GM18517 (cell line): ENCODE results near the gene RGS9.
"Not testable (repeated sequence)": the region's sequence is repeated elsewhere in the genome, so short reads cannot be mapped to it uniquely, and the experiment has no call there.

ENCODE experiments used
- ATAC-seq: cut with Tn5 transposase; IDR thresholded peaks from one replicate; pipeline ENCODE4 v1.9.1; 2021; ENCODE audit warnings: mild to moderate bottlenecking, moderate library complexity; ENCODE audit not compliant: unreplicated experiment

The RGS9 gene

DNA sequence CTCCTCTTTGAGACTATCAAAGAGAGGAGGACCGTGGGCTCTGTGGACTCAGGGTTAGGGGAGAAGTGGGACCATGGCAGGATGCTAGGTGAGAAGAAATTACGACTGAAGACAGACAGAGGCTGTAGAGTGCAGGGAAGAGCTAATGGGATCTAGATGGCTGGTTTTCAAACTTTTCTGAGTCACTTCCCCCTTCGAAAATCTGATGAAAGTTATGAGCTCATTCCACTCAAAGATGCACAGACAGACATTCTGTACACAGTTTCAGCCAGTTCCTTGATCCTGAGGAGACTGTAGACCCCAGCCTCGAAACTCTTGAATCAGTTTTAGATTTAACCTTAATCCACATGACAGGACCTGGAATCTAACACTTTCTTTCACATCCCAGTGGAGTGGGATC, 40.7 kb downstream of the RGS9 start:
- ATAC-seq = no peak

DNA sequence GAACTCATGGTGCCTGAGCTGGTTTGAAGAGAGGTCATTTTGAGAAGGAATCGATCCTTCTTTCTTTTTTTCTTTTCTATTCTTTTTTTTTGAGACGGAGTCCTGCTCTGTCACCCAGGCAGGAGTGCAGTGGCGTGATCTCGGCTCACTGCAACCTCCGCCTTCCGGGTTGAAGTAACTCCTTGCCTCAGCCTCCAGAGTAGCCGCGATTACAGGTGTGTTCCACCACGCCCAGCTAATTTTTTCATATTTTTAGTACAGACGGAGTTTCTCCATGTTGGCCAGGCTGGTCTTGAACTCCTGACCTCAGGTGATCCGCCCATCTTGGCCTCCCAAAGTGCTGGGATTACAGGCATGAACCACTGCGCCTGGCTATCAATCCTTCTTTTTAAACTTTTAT, 43.1 kb downstream of the RGS9 start:
- ATAC-seq = not testable (repeated sequence)

DNA sequence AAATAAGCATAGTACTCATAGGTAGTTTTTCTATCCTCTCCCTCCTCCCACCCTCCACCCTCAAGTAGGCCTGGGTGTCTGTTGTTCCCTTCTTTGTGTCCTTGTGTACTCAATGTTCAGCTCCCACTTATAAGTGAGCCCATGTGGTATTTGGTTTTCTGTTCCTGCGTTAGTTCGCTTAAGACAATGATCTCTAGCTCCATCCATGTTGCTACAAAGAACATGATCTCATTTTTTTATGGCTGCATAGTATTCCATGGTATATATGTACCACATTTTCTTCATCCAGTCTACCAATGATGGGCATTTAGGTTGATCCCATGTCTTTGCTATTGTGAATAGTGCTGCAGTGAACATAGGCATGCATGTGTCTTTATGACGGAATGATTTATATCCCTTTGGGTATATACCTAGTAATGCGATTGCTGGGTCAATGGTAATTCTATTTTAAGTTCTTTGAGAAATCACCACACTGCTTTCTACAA, 43.6 kb downstream of the RGS9 start:
- not testable (repeated sequence) for ATAC-seq

DNA sequence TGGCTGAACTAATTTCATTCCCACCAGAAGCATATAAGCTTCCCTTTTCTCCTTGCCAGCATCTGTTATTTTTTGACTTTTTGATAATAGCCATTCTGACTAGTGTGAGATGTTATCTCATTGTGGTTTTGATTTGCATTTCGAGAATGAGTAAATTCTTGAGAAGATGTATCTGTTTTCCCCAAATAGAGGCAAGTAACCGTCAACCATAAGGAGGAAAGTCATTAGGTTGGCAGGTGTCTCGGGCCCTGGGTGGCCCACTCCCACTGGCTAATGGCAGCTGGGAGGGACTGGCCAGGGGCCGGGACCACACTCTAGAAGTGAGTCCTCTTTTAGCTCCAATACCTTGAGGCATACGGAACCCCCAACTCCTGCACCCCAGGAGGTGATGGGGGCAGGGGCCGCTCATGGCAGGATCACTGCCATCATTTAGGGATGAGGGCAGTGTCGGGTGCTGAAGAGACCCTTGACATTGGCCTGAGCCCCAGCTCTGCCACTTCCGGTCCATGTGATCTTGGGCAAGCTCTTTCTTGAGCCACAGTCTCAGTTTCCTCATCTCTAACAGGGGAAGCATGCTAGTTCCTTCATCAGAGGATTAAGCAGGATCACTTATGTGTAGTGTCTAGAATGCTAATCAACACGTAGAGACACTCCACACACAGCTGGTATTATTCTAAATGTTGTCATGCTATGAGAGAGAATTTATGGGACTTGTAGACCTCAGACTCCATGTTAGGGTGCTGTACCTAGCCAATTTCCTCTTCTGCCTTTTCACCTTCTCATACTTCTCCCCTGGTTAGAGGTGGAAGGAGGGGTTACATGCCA, 44.3 kb downstream of the RGS9 start:
- peak; percentile 66 for ATAC-seq

DNA sequence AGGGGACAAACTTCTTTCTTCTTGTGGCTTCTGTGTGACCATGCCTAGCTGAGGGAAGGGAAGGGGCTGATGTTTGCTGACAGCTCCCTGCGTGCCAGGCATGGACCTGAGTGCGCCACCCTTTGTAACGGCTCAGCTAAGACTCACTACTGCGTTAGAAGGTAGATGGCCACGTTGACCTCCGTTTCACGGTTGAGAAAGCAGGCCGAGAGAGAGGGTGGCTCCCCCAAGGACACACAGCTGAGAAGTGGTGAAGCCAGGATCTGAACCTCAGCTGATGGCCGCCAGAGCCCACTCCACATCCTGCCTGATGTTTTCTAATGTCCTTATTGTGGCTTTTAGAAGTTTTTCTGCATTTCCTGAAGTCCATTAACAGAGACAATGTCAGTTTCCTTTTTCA, 45.1 kb downstream of the RGS9 start:
- peak; percentile 31 for ATAC-seq

DNA sequence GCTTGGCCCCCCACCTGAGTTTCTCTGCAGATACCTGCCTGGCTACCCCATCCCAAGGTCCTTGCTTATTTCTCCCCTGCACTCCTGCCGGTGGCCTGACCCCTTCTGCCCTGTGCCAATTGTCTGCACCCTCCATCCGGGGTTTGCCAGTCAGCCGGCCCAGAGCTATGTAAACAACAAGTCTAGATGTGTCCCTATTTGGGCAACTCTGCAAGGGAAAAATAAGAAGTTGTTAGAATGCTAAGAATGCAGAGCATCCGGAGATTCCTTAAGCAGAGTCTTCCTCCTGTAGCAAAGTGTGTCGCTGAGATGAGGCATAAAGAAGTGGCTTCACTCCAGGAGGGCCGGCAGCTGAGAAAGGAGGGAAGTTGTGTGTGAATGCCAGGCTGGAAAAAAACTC, 46.6 kb downstream of the RGS9 start:
- ATAC-seq = no peak

DNA sequence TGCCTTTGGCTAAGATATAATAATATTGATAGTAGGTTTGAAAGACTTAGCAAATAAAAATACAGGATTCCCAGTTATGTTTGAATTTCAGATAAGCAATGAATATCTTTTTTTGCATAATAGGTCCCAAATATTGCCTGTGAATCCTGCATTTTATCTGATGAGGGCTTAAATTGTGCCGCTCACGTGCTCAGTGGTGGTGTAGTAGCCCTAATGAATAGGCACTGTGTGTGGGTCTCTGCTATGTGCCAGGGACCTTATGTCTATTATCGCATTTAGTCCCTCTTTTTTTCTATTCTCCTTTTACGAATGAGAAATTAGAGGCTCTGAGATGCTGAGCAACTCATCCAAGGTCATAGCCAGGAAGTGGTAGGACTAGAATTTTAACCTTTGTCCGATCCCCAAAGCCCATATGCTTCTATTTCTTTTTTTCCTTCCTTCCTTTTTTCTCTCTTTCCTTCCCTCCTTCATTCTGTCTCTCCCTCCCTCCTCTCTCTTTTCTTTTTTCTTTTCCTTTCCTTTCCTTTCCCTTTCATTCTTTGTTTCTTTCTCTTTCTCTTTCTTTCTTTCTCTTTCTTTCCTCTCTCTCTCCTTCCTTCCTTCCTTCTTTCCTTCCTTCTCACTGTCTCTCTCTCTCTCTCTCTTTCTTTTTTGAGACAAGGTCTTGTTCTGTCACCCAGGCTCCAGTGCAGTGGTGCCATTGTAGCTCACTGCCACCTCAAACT, 47.2 kb downstream of the RGS9 start:
- ATAC-seq = no peak

DNA sequence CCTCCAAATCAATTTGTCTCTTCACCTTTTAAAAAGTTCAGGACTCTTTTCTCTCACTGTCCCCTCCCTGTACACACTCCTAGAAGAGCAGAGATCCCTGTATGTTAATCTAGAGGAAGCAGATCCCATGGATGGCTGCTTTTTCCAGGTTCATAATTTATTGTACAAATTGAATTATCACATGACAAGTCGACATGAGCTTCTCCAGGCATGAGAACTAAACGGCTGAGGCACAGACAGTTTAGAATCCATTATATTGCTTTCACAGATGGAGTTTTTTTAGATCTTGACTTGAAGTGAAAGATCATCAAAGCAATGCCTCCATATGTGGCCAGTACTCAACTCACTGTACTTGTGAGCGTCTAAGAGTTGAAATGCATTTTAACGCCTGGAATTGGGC, 47.9 kb downstream of the RGS9 start:
- no peak for ATAC-seq

DNA sequence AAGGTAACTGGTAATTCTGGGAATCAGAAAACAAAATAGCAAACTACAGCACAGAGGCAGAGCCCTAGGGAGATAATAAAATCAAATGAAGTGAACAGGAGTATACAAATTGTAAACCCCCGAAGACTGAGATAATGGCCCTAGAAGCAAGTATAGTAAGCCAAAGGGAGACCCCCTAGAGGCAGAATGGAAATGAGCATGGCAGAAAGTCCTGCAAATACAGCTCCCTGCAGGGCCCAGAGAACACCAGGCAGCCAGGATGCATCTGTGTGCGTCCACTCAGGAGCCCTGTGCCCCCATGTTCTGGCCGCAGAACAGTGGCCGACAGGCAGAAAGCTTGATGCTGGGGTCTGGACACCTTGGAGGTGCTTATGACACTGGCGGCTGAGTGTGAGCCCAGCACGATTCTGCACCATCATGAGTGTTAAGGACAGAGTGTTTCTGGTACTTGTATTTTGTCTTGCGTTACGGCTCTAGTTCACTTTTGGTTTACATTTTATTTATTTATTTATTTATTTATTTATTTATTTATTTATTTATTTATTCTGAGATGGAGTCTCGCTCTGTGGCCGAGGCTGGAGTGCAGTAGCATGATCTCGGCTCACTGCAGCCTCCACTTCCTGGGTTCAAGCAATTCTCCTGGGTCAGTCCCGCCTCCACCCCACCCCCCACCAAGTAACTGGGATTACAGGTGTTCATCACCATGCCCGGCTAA, 48.7 kb downstream of the RGS9 start:
- ATAC-seq = no peak

DNA sequence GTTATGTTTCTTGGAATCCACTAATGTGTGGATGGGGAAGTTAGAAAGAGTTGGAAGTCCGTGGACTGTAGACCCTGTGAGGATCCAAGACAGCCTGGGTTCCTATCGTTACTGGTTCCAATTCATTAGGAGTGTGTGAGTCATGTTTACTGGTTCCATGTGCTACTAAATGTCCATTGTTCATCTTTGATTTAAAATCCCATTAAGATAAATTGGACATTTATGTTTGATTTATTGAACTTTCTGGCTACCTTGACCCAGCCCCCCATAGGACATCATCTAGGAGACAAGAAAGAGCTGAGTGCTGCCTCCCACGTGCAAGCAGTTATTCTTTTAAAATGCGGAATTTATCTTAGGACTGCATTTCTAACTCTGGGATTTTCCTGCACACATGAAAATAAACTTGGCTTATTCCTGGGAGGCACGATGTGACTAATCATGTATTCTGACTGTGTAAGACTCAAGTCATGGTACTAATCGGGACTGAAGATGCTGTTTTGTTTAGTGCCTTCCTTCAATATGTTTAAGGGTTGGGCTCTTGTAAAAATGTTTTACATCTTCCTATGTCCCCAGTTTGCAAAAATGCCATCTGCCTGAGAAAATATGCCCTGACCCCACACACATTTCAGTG, 53.4 kb downstream of the RGS9 start:
- ATAC-seq = no peak

DNA sequence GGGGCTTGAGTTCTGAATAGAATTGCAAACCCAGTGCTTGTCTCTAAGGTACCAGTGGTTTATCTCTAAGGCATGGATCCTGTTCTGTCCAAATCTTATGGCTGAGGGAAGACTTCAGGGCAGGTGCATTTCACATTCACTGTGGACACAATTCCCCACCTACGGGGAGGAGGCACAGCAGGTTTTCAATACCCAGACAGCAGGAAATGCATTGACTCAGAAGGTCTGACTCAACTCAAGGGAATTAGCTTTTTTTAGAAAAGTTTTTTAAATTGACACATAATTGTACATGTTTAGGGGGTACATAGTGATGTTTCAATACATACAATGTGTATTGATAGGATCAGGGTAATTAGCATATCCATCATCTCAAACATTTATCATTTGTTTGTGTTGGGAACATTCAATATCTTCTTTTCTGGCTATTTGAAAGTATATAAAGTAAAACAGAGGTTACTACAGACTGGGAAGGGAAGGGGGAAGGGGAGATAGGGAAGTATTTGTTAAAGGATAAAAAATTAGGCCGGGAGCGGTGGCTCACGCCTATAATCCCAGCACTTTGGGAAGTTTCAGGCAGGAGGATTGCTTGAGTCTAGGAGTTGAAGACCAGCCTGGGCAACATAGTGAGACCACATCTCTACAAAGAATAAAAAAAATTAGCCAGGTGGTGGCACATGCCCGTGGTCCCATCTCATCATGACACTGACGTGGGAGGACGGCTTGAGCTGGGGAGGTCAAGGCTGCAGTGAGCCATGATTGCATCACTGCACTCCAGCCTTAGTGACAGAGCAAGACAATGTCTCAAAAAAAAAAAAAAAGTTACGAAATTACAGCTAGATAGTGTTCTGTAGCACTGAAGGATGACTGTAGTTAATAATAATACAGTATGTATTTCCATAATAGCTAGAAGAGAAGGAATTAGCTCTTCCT, 54.9 kb downstream of the RGS9 start:
- no peak for ATAC-seq

DNA sequence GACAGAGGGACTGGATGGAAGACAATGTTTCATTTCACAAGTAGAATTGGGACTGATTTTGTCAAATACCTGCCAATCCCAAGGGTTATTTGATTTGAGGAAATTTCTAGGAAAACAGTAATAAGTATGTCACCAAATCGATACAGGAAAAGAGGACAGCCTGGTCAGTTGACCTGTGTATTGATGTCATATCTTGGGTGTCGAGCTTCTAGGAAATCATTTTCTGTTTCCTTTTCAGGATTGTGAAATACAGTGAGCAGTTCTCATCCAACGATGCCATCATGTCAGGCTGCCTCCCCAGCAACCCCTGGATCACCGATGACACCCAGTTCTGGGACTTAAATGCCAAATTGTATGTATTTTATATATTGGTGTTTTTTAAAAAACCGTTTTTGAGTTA, 56.1 kb downstream of the RGS9 start:
- no peak for ATAC-seq

DNA sequence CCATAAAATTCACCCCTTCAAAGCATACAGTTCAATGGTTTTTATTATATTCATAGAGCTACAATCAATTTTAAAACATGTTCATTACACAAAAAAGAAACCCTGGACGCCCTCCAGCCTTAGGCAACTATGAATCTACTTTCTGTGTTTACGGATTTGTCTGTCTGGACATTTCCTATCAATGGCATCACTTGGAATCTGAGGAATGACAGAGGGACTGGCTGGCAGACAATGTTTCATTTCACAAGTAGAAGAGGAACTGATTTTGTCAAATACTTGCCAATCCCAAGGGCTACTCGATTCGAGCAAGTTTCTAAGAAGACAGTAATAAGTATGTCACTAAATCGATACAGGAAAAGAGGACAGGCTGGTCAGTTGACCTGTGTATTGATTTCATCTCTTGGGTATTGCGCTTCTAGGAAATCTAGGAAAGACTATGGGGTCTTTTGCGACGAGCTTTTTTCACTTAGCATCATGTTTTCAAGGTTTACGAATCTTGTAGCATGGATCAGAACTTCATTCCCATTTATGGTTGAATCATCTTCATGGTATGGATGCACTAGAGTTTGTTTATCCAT, 56.6 kb downstream of the RGS9 start:
- no peak for ATAC-seq

DNA sequence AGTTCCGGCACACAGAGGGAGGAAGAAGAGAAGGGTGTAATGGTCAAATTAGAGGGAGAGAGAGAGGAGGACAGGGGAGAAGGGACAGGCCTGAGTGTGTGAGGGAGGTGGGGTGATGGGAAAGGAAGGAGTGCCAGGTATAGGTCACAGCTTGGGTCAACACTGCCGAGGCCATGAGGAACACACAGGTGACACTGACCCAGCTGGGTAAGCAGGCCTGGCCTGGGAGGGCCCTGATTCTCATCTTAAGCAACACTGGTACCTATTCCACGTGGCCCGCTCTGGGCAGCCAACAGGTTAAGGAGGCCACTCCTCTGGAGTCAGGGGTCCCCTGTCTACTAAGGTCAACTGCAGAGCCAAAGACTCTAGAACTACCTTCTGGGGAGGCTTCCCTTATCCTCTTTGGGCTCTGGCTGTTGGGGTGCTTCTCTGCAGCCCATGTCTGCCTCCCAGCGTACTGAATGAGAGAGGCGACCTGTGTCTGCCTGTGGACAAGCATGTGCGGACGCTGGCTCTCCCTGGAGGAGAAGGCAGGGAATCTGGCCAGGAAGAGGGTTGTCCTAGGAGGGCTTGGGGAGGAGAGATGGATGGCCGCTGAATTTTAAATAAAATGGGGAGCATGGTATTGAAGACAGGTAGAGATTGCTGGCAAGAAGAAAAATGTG, 57.6 kb downstream of the RGS9 start:
- ATAC-seq = no peak

DNA sequence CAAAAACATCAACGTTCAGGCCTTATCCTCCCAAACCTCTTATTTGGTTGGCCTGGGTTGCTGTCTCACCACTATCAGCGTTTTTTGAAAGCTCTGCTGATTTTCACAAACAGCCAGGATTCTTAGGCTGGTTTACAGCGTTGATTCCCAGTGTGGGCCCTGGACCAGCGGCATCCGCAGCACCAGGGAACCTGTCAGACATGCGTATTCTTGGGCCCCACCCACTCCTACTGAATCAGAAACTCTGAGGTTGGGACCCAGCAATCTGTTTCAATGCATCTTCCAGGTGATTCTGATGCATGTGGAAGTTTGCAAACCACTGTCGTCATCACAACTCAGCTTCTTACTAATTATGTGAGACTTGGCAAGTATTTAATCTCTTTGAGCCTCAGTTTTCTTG, 58.5 kb downstream of the RGS9 start:
- ATAC-seq = no peak

DNA sequence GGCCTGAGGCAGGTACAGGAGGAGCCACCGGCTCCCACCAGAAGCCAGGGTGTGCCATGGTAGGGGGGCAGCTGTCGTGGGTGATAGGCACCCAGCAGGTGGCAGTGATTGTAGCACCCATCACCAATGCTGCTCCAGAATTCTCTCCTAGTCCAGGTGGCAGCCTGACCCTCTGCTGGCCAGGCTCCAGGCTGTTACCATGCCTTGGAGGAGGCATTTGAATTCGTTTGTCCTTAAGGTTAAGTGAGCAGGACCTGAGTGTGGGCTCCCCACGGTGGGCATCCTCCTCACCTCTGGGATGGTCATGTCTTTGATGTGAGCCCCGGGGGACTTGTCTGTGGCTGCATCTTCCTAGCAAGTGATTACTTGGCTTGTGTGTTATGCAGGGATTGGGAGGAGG, 59.4 kb downstream of the RGS9 start:
- ATAC-seq = no peak

DNA sequence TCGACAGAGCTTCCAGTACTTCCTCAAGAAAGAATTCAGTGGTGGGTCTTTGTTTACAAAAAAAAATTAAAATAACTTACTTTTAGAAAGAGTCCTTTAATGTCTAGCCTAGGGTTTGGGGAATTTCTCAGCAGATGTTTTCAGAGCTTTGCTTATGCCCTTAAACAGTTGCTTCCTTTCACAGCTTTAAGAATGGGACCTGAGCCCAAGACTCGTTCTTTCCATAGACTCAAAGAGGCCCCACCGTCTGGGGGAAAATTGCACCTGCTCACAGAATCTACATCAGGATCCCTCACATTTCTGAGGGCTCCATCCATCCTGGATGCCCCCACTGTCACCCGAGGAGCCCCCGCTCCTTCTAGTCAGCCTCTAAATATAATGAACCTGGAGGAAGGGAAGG, 60.0 kb downstream of the RGS9 start:
- no peak for ATAC-seq

DNA sequence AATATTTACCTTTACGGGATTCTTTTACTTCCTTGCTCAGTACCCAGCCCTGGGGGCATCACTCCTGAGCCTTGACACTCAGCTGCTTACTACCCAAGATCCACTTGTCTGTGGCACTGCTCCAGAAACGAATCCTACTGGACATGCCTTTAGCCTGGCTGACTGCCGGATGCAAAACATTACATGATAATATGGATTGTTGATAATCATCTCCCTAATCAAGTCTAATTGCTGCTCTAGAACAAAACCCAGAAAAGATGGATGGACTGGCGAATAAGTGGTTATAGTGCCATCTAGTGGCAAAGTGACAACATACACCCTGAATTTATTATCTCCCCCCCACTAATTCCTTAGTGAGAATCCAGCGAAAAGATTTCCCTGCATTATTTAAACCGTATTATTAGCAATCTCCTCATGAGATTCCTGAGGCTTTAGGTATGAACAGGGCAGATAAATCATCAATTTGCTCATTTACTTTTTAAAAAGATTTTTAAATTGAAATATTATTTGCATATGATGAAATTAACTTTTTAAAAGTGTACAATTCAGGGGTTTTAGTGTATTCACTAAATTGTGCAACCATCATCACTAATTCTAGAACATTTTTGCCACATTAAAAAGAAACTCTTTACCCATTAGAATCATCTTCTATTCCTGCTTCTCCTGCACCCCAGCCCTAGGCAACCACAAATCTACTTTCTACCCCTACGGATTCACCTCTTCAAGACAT, 61.6 kb downstream of the RGS9 start:
- no peak for ATAC-seq

DNA sequence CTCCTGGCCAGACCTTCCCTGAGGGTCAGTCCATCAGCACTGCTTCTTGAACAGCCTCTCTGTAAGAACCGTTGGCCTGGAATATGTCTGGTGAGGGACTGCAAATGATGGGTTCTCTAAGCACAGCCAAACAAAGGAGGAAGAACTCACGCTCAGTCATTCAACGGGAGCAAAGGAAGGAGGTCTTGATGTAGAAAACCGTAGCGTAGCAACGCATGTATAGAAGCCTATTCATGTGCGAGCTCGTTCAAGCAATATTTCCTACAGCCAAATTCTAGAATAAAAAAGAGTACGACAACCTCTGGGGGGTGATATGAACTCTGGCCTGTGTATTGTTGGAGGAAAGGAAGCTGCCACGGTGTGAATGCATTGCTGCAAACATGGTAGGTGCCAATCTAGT, 64.2 kb downstream of the RGS9 start:
- no peak for ATAC-seq
